ENCODE data around the gene AMELY.
"Not testable (repeated sequence)": the region's sequence is repeated elsewhere in the genome, so short reads cannot be mapped to it uniquely, and the experiment has no call there.

Gene AMELY, protein sequence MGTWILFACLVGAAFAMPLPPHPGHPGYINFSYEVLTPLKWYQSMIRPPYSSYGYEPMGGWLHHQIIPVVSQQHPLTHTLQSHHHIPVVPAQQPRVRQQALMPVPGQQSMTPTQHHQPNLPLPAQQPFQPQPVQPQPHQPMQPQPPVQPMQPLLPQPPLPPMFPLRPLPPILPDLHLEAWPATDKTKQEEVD

DNA sequence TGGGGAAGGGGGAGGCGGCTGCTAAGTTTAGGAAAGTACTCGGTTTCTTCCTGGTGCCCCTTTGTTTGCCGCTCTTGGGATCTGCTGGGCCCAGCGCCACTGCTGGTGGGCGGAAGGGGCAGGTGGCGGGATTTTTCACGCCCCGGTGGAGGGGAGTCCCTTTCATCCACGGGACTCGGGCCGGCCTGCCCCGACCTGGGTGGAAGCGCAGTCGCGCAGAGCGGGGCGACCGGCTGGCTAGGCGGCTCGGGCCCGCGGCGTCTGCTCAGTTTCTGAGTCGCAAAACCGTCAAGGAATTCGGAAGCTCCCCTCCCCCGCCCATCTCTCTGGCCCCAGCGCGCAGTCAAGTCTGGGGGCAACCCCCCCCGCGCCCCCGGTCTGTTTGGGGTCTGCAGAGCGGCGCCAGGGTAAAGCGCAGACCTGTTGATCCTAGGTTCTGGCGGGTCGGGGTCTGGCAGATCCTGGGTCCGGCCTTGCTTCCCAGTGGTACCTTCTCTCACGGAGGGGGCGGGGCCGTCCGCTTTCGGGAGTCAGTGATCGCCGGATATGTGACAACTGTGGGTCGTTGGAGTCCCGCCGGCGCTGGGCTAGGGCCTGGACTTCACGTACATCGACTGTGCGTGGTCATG is at the start of gene AMELY:
Gene AMELY (minus strand): TSS at position 500 of the 629 bp plus-strand sequence. CDS start 39,144 bp downstream, outside the sequence.
- DNase-seq: no peak

DNA sequence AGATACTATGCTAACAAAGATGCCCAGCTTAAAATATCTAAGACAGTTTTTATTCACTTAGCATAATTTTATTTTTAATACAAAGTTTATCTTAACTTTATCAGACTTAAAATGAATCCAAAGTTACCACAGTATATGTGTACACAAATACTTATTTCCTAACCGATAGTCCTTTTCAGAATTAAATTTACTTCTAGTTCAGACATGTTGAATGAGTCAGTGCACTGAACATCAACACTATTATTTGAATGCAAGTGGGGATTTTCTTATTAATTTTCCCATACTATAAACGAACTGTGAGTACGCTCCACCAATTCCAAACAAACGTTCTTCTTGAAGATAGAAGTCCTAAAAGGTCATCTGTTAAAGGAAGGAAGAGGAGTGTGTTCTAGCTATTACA is 38.4 kb upstream of the AMELY start:
- no peak for DNase-seq

DNA sequence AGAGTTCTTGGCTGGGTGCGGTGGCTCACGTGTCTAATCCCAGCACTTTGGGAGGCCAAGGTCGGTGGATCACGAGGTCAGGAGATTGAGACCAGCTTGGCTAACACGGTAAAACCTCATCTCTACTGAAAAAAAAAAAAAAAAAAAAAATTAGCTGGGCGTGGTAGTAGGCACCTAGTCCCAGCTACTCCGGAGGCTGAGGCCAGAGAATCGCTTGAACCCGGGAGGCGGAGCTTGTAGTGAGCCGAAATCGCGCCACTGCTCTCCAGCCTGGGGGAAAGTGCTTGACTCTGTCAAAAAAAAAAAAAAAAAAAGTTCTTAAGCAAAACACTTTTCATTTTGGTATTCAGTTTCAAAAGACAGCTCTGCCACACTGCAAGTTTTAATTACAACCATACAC is 36.8 kb upstream of the AMELY start:
- no peak for DNase-seq

DNA sequence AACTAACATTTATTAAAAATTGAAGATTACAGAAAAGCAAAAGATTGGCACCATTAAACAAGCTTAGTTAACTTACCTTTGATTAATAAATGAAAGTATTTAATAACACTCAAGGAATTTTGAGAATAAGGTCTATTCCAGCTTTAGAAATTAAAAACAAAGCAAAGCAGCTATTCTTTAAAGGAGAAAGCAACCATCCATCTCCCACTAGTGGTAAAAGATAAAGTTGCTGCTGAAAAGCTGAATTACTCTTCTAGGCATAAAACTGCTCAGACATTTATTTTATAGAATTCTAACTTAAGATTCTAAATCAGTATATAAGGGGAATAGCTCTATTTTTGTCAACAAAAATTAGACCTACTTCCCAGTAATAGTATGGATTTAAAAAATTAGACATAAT is 36.1 kb upstream of the AMELY start:
- no peak for DNase-seq

DNA sequence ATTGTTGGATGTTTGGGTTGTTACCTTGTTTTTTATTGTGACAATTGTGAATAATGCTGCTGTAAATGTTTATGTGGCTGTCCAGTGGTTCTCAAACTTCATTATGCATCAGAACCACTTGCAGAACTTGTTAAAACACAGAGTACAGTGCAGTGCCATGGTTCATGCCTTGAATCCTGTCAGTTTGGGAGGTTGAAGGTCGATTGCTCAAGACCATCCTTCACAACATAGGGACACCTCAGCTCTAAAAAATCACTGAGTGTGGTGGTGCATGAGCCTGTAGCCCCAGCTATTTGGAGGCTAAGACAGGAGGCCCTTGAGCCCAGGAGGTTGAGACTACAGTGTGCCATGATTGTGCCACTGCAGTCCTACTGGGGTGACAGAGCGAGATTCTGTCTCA is 23.9 kb upstream of the AMELY start:
- no peak for DNase-seq

DNA sequence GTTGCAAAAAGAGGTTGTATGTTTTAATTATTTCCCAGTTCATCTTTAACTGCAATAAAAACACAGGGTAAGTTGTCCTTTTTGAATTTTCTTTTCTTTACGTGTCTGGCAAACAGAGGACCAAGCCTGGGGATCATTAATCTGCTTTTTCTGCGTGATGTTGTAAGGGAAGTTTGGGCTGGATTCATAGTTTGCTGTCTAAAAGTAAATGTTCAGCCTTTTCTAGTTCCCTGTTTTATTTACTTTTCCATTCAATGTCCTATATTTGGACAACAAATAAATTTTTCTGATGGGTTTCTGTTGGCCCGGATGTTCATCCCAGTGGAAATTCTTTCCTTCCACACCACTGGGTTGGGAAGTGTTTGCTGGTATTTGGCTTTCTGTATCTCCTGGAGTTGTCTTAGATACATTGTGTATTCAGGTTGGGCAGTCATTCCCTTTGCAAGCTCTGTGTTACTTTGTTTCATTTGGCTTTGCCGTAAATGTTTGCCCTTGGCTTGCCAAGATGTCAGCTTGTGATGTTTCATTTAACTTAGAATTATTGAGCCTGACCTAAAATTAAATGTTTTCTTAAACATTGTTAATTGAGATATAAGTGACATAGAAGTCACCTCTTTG is 20.3 kb upstream of the AMELY start:
- no peak for DNase-seq

DNA sequence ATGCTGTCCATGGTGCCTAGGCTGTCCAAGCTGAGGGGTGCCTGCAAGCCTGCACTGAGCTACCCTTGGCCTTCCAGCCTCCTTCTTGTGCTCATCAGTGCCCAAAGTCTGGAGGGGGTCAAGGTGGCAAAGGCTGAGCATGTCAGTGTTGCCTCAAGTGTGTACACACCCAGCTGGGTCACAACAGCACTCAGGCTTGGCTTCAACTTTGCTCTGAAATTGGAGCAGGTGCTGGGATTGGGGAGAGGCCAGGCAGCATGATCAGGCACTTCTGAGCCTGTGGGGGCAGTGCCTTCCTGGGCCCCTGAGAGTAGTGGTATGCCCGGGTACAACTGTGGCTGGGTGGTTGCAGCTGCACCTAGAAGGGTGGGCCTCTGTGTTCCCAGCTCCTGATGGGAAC is 17.7 kb upstream of the AMELY start:
- DNase-seq: no peak

DNA sequence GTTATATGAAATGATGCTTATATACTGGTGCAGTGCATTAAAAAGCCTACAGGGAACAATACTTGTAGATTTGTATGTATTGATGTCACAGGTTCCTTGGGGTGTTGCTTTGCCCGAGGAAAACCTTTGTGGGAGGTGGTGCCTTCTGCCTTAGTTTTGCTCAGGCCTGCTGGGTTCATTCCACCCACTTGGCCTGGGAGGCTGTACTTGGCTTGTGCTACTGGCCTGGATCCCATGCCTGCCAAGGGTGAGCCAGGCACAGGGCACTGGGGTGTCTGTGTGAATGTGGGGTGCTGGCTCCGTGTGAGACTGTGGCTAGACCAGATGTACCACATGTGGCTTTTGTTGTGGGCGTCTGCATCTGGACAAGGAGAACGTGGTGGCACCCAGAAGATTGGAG is 16.7 kb upstream of the AMELY start:
- DNase-seq: no peak

DNA sequence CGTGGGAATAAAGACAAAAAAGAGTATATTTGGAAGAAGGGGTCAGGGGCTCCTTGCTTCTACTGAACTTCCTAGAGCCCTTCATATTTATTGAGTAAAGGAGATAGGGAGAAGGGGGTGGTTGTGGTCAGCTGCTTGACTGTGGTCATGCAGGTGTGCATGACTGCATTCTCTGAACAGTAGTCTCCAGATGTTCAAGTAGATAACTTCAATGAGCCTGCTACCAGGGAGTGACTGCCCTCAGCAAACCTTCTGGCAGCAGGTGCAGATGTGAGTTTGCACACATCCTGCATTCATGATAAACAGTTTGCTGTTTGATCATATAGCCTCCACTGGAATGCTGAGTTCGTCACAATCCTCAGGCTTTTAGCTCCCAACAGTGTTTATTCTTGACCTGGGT is 9.5 kb upstream of the AMELY start:
- DNase-seq: no peak

DNA sequence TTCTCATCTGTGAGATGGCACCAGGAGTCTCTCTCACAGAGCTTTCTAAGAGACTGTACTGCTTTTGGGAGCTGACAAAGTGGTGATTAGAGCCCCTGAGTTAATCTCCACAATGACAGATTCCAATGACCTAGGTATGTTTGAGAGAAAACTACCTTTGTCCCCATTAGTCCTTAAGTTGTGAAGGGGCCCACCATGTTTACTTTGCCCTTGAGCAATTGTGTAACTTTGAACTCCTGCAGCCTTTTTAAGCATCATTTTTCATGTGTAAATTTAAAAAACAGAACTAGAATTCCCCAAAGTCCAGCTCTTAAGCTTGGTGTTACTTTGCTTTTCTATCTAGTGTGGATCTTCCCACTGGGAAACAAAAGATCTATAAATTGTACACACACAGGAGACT is 1.8 kb upstream of the AMELY start:
- DNase-seq: no peak

DNA sequence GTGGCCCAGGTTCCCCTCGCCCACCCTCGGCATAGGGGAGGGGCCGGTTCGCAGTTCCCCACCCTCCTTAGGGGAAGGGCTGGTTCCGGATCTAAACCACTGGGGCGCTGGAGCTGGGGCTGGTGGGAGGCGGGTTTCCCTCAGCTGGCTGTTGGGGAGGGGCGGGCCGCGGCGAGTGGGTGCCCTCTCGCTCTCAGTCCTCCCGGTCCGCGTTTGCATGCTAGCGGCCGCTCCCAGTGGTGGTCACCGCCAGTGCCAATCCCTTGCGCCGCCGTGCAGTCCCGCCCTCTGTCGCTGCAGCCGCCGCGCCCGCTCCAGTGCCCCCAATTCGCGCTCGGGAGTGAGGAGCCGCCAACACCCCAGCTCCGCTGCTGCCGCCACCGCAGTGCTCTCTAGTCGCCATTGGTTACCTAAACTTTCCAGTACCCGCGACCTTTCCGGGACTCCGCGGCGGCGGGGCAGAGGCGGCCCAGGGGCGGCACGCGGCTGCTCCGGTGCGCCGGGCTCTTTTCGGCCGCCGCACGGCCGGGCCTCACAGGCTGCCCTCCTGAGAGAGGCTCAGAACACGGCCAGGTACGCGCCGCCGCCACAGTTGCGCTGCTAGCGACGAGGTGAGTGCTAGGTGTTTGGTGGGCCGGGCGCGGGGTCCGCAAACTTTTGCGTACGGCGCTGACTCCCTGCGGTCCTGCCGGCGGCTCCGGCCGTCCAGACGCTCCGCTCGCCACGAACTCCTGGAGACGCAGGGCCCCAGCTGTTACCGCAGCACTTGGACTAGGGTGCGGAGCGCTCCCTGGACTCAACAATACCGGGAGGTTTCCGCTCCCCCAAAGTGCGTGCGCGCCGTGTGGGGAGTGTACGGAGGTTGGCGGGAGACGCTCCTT is 940 bp downstream of the AMELY start, which contains the start of gene TBL1Y:
Gene TBL1Y (plus strand): TSS at position 326 of the 881 bp plus-strand sequence. CDS start 114,388 bp downstream, outside the sequence.
- no peak for DNase-seq

DNA sequence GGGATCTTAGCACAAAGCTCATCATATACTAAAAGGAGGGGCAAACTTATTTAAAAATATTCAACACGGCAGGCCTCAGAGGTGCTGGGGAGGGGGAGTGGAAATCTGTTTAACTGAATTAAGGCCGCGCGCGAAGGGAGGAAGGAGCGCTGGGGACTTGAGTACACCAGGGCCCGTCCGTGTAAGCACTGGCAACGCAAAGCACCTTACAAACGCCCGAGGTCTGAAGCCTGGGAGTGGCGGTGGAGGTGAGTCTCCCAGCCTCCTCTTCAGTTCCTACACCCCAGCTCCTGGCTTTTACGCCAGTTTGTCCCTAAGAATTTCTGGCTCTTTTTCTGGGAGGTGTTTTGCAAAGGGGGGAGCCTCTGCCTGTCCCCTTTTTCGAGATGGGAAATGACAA is 1.7 kb downstream of the AMELY start:
- no peak for DNase-seq

DNA sequence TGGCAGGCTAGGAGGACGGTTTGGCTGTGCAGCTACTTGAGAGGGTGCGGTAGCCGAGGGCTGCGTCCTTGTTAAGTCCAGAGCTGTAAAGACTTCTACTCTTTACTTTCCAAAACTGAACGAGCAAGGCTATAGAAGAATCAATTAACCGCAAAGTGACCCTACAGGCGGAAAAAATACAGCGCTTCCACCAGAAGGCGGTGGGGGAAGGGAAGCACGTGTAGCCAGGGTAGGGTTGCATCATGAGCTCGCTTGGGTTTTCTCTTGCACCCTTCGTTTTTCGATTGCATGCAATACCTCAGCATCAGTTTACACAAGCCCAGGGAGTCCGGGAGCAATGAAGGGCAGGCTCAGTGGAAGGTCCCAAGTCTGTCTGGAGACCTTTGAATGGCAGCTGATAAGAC is 2.4 kb downstream of the AMELY start:
- DNase-seq: no peak

DNA sequence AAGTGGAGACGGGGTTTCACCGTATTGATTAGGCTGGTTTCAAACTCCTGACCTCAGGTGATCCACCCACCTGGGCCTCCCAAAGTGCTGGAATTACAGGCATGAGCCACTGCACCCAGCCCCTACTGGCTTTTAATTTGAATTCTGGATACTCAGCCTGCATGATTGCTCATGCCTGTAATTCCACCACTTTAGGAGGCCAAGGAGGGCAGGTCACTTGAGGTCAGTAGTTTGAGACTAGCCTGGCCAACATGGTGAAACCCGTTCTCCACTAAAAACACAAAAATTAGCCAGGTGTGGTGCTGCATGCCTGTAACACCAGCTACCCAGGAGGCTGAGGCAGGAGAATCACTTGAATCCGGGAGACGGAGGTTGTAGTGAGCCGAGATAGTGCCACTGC is 3.5 kb downstream of the AMELY start:
- DNase-seq: not testable (repeated sequence)

DNA sequence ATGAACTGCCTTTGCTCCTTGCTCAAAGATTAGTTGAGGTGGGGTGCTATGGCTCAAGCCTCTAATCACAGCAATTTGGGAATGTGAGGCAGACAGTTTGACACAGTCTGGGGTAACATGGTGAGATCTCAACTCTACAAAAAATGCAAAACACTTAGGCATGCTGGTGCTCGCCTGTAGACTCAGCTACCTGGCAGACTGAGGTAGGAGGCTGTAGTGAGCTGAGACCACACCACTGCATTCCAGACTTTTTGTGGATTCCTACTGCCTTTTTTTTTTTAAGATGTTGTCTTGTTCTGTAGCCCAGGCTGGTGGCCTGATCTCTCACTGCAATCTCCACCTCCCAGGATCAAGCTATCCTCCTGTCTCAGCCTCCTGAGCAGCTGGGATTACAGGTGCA is 4.0 kb downstream of the AMELY start:
- DNase-seq: no peak

DNA sequence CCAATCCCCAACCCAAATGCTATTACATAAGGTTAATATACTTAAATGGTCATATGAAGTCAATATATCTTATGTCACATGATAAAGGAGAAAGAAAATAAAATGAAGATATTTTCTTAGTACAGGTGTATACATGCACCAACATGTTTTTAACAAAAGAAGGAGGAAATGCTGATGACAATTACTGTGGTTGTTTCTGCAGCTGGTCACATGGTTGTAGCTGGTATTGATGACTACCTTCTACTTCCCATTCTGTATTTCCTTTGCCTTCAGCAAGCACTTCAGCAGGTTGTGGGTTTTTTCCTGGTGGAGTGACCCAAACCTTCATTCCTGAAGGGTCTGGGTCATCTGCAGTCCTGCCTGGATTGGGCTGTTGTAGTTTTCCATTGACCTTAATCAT is 9.4 kb downstream of the AMELY start:
- DNase-seq: not testable (repeated sequence)

DNA sequence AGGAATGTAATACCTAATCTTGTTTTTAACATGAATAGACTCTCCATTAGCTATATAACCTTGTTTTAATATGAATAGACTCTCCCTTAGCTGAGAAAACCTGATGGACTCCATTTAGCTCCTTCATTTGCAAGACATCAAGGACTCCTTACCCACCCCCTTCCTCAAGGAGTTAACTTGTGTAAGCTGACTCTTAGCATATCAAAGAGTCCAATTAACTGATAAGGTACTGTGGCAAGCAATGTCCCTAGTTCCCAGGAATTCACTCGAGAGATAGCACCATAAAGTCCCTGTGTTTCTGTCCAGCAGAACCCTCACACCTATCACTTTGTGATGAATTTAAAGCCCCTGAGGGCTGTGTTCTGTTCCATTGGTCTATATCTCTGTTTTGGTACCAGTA is 16.3 kb downstream of the AMELY start:
- no peak for DNase-seq

DNA sequence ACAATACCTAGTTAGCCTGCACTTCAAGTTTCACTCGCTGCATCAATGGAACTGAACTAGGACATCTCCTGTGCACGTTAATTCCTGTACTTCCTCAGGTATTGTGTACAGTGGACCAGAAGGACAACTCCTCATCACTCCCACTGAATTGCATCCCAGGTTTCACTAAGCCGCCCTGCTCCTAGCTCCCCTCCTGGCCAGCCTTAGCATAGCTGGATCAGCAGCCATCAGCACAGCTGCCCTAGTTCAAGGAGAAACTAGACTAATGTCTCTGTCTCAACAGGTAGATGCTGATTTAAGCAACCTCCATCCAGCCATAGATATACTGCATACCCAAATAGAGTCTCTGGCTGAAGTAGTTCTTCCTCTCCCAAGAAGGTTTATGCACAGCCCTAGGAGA is 17.1 kb downstream of the AMELY start:
- no peak for DNase-seq

DNA sequence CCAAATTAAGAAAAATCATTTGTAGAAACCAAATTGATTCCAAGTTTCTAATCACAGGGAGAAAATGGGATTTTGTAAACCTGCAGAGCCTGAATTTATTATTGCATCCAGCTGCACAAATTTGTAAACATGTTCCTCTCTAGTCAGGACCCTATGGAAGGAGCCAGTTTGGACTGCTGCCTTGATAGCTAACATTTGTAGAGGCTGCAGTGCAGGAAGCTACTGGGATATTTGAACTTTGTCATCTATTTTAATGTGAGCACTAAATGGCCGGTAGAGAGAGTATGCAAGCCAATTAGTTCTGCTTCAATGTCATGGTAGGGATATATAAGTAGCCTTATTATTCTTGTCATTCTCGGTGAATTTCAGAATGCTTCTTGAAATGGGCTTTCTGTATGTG is 62.2 kb downstream of the AMELY start:
- DNase-seq: no peak

DNA sequence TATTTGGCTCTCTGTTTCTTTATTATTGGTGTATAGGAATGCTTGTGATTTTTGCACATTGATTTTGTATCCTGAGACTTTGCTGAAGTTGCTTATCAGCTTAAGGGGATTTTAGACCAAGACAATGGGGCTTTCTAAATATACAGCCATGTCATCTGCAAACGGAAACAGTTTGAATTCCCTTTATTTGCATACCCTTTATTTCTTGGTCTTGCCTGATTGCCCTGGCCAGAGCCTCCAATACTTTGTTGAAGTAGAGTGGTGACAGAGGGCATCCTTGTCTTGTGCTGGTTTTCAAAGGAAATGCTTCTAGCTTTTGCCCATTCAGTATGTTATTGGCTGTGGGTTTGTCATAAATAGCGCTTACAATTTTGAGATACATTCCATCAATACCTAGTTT is 68.9 kb downstream of the AMELY start:
- not testable (repeated sequence) for DNase-seq

All from NCI-H82 (cell line).